GM21529 (cell line): ENCODE measurements around the gene ZNF280D.

ENCODE experiments used
- ATAC-seq: cut with Tn5 transposase; IDR thresholded peaks from one replicate; pipeline ENCODE4 v1.9.1; 2021; ENCODE audit not compliant: unreplicated experiment

Gene ZNF280D

DNA sequence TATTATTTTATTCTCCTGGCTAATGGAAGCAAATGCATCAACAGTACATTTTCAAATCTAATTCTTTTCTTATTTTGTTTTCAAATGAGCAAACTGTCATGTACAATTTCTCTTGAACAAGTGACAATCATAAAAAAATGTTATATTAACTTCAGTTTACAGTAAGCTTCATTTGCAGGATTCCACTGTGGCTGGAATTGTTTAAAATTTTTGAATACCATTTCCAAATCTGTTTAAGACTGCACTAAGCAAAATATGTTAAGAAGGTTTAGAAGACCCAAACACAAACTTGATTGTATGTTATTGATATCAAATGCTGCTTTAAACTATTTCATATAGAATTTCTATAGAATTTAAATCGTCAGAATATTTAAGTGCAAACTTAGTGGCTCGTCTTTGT is 92.8 kb downstream of the ZNF280D start:
- ATAC-seq, result no peak

DNA sequence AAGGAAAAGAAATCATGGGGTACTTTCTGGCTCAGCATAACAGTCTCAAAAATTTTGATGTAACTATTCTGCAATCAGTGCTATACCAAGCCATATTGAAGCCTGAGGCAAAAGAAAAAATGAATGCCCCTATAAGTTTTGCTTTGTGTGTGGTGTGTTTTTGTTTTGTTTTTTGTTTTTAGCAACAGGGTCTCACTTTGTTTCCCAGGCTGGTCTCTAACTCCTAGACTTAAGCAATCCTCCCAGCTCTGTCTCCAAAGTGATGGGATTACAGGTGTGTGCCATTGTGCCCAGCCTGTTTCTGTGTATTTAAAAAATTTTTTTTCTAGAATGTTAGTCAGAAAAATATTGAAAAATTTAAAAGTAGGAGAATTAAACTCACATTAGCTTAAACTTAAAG is 93.2 kb downstream of the ZNF280D start:
- ATAC-seq, result no peak

DNA sequence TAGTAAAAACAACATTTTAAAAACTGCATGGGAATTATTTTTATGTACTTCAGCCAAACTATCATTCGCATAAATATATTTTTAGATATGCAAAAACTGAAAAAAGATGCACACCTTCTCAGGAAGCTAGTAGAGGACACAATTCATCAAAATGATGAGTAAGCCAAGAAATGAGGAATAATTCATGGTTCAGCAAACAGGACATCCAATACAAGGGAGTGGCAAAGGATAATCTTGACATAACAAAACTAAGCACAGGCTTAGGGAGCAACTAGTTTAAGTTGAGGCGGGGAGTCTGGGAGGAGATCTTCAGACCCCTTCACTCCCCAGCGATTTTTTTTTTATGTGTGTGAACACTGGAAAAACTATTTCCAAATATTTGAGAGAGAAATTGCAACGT is 93.7 kb downstream of the ZNF280D start:
- no peak for ATAC-seq

DNA sequence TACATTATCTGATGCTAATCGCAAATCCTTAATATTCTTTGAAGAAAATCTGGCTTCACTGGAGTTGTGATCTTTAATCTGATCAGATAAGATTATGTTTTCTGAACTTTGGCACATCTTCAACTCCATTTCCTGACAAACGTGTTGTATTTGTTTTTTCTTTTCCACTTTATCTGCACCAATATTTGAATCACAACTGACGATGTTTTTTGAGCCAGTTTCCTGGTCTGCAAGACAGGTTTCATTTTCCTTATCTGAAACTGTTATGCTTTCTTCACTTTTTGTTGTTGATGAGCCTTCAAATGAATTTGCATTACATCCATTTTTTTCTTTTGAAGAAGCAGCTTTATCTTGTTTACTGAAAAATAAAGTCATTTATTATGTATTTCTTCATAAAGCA is 101.5 kb downstream of the ZNF280D start:
- no peak for ATAC-seq

DNA sequence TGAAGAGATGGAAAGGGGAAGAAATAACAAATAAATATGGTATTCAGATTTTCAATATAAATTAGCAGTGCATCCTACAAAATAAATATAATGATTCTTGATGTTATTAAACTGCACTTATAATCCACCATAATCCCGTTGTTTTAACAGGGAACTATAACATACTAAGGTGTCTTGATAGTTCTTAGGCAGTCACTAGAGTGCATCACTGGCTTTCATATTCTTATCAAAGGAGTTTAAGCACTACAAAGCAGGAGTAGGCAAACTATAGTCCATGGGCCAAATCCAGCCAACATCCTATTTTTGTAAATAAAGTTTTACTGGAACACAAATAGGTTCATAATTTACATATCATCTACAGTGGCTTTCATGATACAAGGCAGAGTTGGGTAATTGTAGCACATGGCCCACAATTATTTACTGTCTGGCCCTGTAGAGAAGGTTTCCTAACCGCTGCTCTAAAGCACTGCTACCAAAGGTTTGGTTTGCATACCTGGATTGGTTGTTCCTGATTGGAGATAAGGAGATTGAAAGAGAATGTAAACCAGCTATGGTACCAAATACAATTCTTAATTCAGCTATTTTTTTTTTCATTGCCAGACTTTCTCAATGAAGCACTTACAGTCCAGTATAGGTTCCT is 104.3 kb downstream of the ZNF280D start:
- no peak for ATAC-seq

DNA sequence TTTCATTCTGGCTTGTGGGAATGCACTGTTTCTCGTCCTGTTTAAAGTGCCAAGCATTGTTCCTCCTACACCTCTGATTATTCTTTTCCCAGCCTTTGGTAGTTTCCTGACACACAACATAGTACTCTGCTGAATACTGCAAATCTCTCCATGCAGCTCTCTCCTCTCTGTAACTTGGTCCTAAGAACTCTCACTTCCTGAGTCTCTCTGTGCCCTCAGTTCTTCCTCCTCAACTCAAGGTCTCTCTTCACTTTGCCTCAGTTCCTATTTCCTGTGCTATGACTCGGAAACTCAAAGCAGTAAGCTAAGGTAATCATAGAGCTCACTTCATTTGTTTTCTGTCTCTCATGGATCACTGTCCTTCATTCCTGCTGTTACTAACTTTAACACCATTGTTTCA is 113.4 kb downstream of the ZNF280D start:
- no peak for ATAC-seq

DNA sequence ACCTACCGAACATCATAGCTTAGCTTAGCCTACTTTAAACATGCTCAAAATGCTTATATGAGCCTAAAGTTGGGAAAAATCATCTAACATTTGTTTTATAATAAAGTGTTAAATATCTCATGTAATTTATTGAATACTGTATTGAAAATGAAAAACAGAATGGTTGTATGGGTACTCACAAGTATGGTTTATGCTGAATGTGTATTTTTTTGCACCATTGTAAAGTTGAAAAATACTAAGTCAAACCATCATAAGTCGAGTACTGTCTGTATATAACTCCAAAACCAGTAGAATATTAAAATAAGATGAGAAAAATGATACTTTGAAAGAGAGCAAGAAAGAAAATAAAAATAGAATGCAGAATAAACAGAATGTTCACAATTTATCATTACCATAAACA is 115.7 kb downstream of the ZNF280D start:
- ATAC-seq, result no peak

DNA sequence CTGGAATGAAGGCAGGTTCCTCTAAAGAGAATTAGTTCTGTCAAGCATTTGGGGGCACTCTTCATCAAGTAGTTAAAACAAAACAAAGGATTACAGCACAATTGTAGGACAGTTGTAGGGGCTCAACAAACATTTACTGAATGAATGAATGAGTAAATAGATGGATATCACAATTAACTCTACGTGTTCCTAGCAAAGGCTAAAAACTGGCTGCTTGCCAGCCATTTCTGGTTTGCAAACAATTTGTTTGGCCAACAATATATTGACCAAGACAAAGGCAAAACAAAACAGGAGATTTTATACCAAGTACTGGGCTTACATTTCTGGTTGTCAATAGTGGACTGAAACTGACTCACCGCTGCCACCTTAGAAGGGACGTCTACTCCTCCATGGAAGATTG is 116.8 kb downstream of the ZNF280D start:
- ATAC-seq, result no peak

DNA sequence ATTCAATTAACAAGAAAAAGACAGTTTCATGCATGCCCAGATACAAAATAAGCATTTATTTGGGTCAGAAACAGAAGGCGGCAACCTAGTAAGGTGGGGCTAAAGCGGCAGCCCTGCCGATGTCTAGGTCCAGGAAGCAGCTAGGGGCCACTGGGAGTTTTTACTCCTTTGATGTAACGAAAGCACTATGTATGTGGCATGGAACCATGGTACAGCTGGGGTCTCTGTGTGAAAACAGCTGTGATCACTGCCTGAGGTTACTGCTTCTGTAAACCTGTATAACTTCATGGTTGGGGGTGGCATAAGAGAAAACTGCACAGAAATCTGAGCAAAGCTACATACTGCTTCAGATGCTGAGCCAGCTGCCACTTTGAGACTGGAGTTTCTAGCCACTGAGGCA is 119.5 kb downstream of the ZNF280D start:
- ATAC-seq, result no peak

DNA sequence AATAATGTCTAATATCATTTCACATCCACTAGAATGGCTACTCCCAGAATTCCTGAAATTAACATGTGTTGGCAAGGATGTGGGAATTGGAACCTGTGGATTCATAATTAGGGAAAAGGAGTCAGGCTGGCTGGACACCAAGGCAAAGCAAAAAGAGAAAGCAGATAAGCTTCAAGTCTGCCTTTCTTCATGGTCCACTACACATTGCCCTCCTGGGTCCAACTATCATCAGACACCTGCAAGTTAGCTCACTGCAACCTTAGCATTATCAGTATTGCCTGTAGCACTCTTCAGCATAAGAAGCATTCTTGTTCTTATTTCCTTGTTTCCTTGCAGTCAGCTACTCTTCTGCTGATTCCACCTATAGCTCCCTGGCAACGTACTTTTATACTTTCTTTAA is 124.3 kb downstream of the ZNF280D start:
- ATAC-seq, result peak; percentile 60

DNA sequence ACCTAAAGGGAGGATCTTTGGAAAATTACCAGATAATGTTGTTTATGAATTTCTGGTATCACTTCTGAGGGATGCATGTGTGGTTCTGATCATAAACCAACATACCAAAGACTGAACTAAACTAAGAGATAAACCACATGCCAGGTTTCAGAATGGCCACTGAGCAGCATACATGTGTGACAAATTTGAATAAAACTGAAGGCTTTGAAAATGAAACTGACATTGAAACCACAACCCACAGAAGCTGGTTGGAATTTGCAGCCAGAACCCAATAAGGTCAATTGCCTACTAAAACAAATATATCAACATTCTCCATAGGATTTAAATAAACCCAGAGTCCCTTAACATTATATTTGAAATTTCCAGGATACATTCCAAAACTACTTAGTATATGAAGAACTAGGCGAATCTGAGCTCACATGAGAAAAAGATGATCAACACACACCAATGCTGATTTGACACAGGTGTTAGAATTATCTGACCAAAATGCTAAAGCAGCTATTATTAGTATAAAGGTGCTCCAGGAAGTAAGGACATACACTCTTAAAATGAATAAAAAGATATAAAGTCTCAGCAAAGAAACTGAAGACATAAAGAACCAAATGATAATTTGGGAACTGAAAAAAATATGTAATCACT is 125.0 kb downstream of the ZNF280D start:
- ATAC-seq, result peak; percentile 95

DNA sequence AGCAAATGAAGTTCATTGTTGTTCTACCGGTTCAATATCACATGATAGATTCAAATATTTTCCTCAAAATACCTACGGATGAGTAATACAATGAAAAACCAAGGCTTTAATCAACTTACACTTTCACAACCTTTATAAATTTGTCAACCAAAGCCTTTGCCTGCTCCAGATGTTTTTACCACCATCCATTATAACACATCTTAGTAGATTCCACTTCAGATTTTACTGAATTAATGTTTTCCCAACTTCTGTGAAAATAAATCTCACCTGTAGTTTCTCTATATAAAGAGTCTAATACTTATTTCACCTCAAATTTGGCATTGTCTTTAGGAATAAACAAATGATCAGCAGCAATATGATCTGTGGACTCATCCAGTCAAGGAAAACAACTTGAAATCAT is 131.1 kb downstream of the ZNF280D start:
- no peak for ATAC-seq

DNA sequence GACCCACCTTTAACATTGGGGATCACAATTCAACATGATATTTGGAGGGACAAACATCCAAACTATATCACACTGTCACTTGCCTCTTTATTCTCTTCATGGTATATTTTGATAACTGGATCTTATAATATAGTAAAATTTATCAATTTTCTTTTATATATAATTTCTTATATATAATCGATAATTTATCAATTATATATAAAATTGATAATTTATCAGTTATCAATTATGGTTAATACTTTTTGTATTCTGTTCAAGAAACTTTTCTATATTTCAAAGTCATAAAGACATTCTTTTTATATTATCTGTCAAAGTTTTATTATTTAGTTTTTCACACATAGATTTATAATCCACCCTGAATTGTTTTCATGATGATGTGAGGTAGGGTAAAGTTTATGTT is 132.9 kb downstream of the ZNF280D start:
- no peak for ATAC-seq

DNA sequence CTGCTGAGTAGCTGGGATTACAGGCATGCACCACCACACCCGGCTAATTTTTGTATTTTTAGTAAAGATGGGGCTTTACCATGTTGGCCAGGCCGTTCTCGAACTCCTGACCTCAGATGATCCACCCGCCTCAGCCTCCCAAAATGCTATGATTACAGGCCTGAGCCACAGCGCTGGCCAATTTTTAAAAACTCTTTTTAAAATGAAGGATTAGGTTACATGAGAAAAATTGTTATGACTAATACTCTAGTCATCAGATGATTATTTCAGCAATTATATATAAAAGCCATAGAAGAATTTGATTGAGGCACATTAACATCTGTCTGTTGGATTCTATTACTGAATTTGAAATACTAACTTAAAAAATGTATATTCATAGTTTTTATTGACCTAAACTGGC is 134.3 kb downstream of the ZNF280D start:
- ATAC-seq, result no peak

DNA sequence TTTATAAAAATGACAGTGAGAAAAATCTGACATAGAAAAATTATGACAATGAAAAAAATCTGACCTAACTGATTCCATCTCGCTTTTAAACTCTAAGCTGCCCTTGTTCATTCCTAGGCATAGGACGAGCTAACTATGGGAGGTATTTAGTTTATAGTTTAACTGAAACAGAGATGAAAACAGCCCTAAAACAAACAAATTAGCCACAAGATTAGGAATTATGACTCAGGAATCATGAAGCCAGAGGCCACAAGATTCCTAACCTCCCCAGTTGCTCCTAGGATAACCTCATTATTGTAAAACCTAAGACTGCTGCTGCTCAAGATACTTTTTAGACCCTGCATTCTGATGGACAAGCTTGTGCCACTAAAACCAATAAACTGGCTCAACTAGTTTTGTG is 145.6 kb downstream of the ZNF280D start:
- ATAC-seq, result no peak

DNA sequence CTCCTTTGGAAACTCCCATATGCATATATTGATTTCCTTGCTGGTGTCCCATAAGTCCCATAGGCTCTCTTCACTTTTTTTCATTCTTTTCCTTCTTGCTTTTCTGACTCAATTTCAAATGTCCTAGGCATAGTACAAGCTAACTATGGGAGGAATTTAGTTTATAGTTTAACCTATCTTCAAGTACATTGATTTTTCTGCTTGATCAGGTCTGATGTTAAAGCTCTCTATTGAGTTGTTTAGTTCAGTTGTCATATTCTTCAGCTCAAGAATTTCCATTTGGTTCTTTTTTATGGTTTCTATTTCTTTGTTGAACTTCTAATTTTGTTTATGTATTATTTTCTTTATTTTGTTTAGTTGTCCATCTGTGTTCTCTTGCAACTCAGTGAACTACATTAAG is 147.1 kb downstream of the ZNF280D start:
- no peak for ATAC-seq

DNA sequence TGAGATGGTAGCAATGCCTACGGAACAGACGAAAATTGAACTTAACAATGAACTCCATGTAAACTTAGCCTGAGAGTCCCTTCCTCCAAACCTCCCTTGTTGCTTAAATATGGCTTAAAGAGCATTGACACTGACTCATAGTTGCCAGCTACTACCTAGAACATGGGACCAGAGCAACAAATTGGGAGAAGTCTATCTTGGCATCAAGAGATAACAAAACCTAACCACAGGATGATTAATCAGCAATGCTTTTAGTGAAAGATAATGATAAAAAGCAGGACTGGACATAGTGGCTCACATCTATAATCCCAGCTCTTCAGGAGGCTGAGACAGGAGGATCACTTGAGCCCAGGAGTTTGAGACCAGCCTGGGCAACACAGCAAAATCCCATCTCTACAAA is 150.5 kb downstream of the ZNF280D start:
- ATAC-seq, result no peak
